HFFc6 (cell line): ENCODE measurements around the gene RASA3. TPM values are rescaled to one million over a fixed set of nuclear protein-coding genes. Genes with fewer than 3 reads are reported as not detected.
"Not testable (repeated sequence)": the region's sequence is repeated elsewhere in the genome, so short reads cannot be mapped to it uniquely, and the experiment has no call there.

ENCODE experiments used
- DNase-seq: peaks from one replicate; pipeline ENCODE4 v3.0.0-alpha.2; 2018
- H3K27ac Mint-ChIP-seq: 2 replicates; pipeline ENCODE4 v1.8.0; 2020; ENCODE audit warnings: mild to moderate bottlenecking, mixed read lengths
- H3K27me3 Mint-ChIP-seq: 2 replicates; pipeline ENCODE4 v1.8.0; 2021; ENCODE audit warnings: mild to moderate bottlenecking, moderate library complexity, mixed read lengths; ENCODE audit not compliant: insufficient read depth
- H3K36me3 Mint-ChIP-seq: 2 replicates; pipeline ENCODE4 v1.8.0; 2021; ENCODE audit warnings: low read depth, mixed read lengths
- H3K4me1 Mint-ChIP-seq: 2 replicates; pipeline ENCODE4 v1.8.0; 2020; ENCODE audit warnings: low read depth, mixed read lengths
- H3K4me3 Mint-ChIP-seq: 2 replicates; pipeline ENCODE4 v1.8.0; 2020; ENCODE audit warnings: mild to moderate bottlenecking, moderate library complexity, mixed read lengths
- H3K9me3 Mint-ChIP-seq: 2 replicates; pipeline ENCODE4 v1.8.0; 2020; ENCODE audit warnings: mild to moderate bottlenecking, mixed read lengths
- total RNA-seq, 6 experiments: library from RNA; stranded (reverse); fragmentation: NEBNext Ultra II Directional; extraction: Animal tissue kit (Norgen Biotek cat#: 25700); gene quantifications; 2 replicates in 1 of 6; 3 replicates in 5 of 6; pipeline ENCODE4 v1.2.3, GENCODE V29; 2021
- TF ChIP-seq, protein P1 (sequence below): fragments of 200-600 bp; sonication (generic); IDR thresholded peaks from 2 replicates; pipeline ENCODE4 v1.5.0; 2021; ENCODE audit warnings: antibody characterized with exemption, mild to moderate bottlenecking

RASA3 gene
- total RNA-seq, 6 experiments from 2014 or later, result 31.6 to 37.6 (median 33.1) TPM

- DNase-seq, result no peak
- Mint-ChIP-seq H3K4me1 (peaks cover 60% of the 10 kb centered on the region), H3K9me3 (no peaks in the 10 kb centered on the region), H3K36me3 (peaks cover 22% of the 10 kb centered on the region), H3K4me3 (no peak overlapping the region), H3K27ac (no peak overlapping the region), H3K27me3 (peaks cover 9% of the 10 kb centered on the region)
- TF ChIP-seq, protein P1, sequence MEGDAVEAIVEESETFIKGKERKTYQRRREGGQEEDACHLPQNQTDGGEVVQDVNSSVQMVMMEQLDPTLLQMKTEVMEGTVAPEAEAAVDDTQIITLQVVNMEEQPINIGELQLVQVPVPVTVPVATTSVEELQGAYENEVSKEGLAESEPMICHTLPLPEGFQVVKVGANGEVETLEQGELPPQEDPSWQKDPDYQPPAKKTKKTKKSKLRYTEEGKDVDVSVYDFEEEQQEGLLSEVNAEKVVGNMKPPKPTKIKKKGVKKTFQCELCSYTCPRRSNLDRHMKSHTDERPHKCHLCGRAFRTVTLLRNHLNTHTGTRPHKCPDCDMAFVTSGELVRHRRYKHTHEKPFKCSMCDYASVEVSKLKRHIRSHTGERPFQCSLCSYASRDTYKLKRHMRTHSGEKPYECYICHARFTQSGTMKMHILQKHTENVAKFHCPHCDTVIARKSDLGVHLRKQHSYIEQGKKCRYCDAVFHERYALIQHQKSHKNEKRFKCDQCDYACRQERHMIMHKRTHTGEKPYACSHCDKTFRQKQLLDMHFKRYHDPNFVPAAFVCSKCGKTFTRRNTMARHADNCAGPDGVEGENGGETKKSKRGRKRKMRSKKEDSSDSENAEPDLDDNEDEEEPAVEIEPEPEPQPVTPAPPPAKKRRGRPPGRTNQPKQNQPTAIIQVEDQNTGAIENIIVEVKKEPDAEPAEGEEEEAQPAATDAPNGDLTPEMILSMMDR, result no peak
Measured at GRCh38 chr13:114104655-114105520, 27.5 kb downstream of the RASA3 start.

GRCh38 chr13:114103801-114104654, 28.4 kb downstream of the RASA3 start:
- H3K27me3 Mint-ChIP-seq, result peaks cover 14% of the 10 kb centered on the region
- peaks cover 55% of the 10 kb centered on the region for H3K4me1 Mint-ChIP-seq
- no peak overlapping the region for H3K4me3 Mint-ChIP-seq
- peaks cover 22% of the 10 kb centered on the region for H3K36me3 Mint-ChIP-seq
- DNase-seq, result no peak
- no peaks in the 10 kb centered on the region for H3K9me3 Mint-ChIP-seq
- TF ChIP-seq, protein P1, result no peak
- H3K27ac Mint-ChIP-seq, result no peak overlapping the region

GRCh38 chr13:114103289-114103621, 29.2 kb downstream of the RASA3 start:
- H3K4me3 Mint-ChIP-seq, DNase-seq, H3K9me3 Mint-ChIP-seq, H3K27ac Mint-ChIP-seq: not testable (repeated sequence)
- peaks cover 53% of the 10 kb centered on the region for H3K4me1 Mint-ChIP-seq
- peaks cover 22% of the 10 kb centered on the region for H3K36me3 Mint-ChIP-seq
- H3K27me3 Mint-ChIP-seq, result peaks cover 15% of the 10 kb centered on the region

- H3K9me3 Mint-ChIP-seq, result no peaks in the 10 kb centered on the region
- TF ChIP-seq, protein P1, result no peak
- H3K4me3 Mint-ChIP-seq, result no peak overlapping the region
- H3K27ac Mint-ChIP-seq, result no peak overlapping the region
- peaks cover 17% of the 10 kb centered on the region for H3K36me3 Mint-ChIP-seq
- no peak for DNase-seq
- peaks cover 12% of the 10 kb centered on the region for H3K27me3 Mint-ChIP-seq
- H3K4me1 Mint-ChIP-seq, result peaks cover 53% of the 10 kb centered on the region
Measured at GRCh38 chr13:114102521-114103288, 29.7 kb downstream of the RASA3 start.

DNA sequence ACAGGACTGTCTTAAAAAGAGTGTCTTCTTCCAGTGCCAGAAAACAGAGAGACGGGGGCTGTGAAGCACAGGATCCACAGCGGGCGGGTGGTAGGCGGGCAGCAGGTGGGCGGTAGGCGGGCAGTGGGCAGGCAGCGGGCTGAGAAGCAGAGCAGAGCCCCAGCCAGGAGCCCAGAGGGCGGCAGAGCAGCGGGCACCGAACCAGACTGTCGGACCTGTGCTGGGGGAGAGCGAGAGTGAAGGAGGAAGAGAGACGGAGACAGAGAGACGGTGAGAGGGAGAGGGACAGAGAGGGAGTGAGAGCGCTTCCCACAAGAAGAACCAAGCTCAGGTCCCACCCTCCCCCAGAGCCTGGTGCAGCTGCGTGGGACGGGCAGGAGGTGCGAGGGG, 30.3 kb downstream of the RASA3 start:
- Mint-ChIP-seq H3K4me3 (no peak overlapping the region), H3K4me1 (peaks cover 53% of the 10 kb centered on the region), H3K27ac (peak overlapping the region; percentile 13; the same call in 1 of the 2 replicates), H3K36me3 (peaks cover 21% of the 10 kb centered on the region), H3K27me3 (peaks cover 11% of the 10 kb centered on the region), H3K9me3 (no peaks in the 10 kb centered on the region)
- DNase-seq, result no peak
- TF ChIP-seq, protein P1, result no peak
